WTC11 (cell line): ENCODE measurements around the gene AIFM2. TPM values are rescaled to one million over a fixed set of nuclear protein-coding genes. Genes with fewer than 3 reads are reported as not detected.

Source experiments
- ATAC-seq: fragments of 200-7000 bp; cut with Tn5 transposase; 2 replicates; pipeline ENCODE4 v1.10.0; 2021; ENCODE audit warnings: mild to moderate bottlenecking, moderate library complexity
- CTCF ChIA-PET: fragments of 300-600 bp; sonication (Branson Sonifier 250); formaldehyde crosslinking; loops from one replicate; lab custom pipeline; 2021; ENCODE audit warnings: antibody characterized with exemption; lab: Charles Lee
- POLR2A ChIA-PET: fragments of 350-600 bp; sonication (Branson Sonifier 250); formaldehyde crosslinking; loops from one replicate; lab custom pipeline; 2021; ENCODE audit warnings: antibody characterized with exemption; lab: Charles Lee
- DNase-seq: peaks from one replicate; pipeline ENCODE4 v3.0.0; 2021; ENCODE audit warnings: low spot score
- H3K27ac Mint-ChIP-seq: 2 replicates; pipeline ENCODE4 v1.8.0; 2021; ENCODE audit warnings: mixed read lengths
- H3K27me3 Mint-ChIP-seq: 2 replicates; pipeline ENCODE4 v1.8.0; 2021; ENCODE audit warnings: low read depth, mild to moderate bottlenecking, moderate library complexity, mixed read lengths
- H3K36me3 Mint-ChIP-seq: 2 replicates; pipeline ENCODE4 v1.8.0; 2021; ENCODE audit warnings: mixed read lengths
- H3K4me1 Mint-ChIP-seq: 2 replicates; pipeline ENCODE4 v1.8.0; 2022; ENCODE audit warnings: mixed read lengths
- H3K4me3 Mint-ChIP-seq: 2 replicates; pipeline ENCODE4 v1.8.0; 2021; ENCODE audit warnings: mild to moderate bottlenecking, moderate library complexity, mixed read lengths
- H3K9me3 Mint-ChIP-seq: 2 replicates; pipeline ENCODE4 v1.8.0; 2021; ENCODE audit warnings: mixed read lengths
- ELF4 ChIP-seq: sonication (generic); formaldehyde crosslinking; IDR thresholded peaks from 2 replicates; pipeline ENCODE4 v1.8.1; 2022; ENCODE audit warnings: low read depth, mild to moderate bottlenecking, moderate library complexity, missing genetic modification reagents
- FOXK1 ChIP-seq: sonication (generic); formaldehyde crosslinking; IDR thresholded peaks from 2 replicates; pipeline ENCODE4 v1.8.0; 2022; ENCODE audit warnings: mild to moderate bottlenecking, moderate library complexity, missing genetic modification reagents
- GRHL2 ChIP-seq: fragments of 250-450 bp; sonication (Bioruptor Pico); IDR thresholded peaks from 2 replicates; pipeline ENCODE4 v1.8.0; 2022; ENCODE audit warnings: mild to moderate bottlenecking, moderate library complexity; ENCODE audit not compliant: insufficient replicate concordance, severe bottlenecking
- IRF2 ChIP-seq: sonication (generic); formaldehyde crosslinking; IDR thresholded peaks from 2 replicates; pipeline ENCODE4 v1.8.0; 2022; ENCODE audit warnings: low read depth, missing genetic modification reagents, borderline replicate concordance
- NFATC4 ChIP-seq: fragments of 250-450 bp; sonication (Bioruptor Pico); IDR thresholded peaks from 2 replicates; pipeline ENCODE4 v1.9.0; 2021; ENCODE audit warnings: mild to moderate bottlenecking
- NR1H2 ChIP-seq: sonication (generic); formaldehyde crosslinking; IDR thresholded peaks from 2 replicates; pipeline ENCODE4 v1.9.0; 2021; ENCODE audit warnings: mild to moderate bottlenecking, moderate library complexity, missing genetic modification reagents
- OVOL2 ChIP-seq: fragments of 250-450 bp; sonication (Bioruptor Pico); IDR thresholded peaks from 2 replicates; pipeline ENCODE4 v1.9.0; 2021; ENCODE audit warnings: mild to moderate bottlenecking, borderline replicate concordance
- RORB ChIP-seq: fragments of 250-450 bp; sonication (Bioruptor Pico); IDR thresholded peaks from 2 replicates; pipeline ENCODE4 v1.9.0; 2021; ENCODE audit warnings: mild to moderate bottlenecking
- TEAD4 ChIP-seq: sonication (generic); formaldehyde crosslinking; IDR thresholded peaks from 2 replicates; pipeline ENCODE4 v1.8.0; 2022; ENCODE audit warnings: mild to moderate bottlenecking, missing genetic modification reagents
- ZBTB21 ChIP-seq: sonication (generic); formaldehyde crosslinking; IDR thresholded peaks from 2 replicates; pipeline ENCODE4 v1.8.1; 2023; ENCODE audit warnings: mild to moderate bottlenecking, missing genetic modification reagents, borderline replicate concordance
- ZNF121 ChIP-seq: sonication (generic); formaldehyde crosslinking; IDR thresholded peaks from 2 replicates; pipeline ENCODE4 v1.8.0; 2023; ENCODE audit warnings: missing genetic modification reagents
- ZNF423 ChIP-seq: fragments of 250-450 bp; sonication (Bioruptor Pico); IDR thresholded peaks from 2 replicates; pipeline ENCODE4 v2.1.2; 2022; ENCODE audit warnings: mild to moderate bottlenecking, moderate library complexity
- total RNA-seq: library from RNA; stranded (reverse); gene quantifications from 3 replicates; pipeline ENCODE4 v1.2.3, GENCODE V29; 2021
- TF ChIP-seq, protein P1 (sequence below): sonication (generic); formaldehyde crosslinking; IDR thresholded peaks from 2 replicates; pipeline ENCODE4 v1.8.1; 2023; ENCODE audit warnings: mild to moderate bottlenecking, missing genetic modification reagents, moderate library complexity
- TF ChIP-seq, protein P2 (sequence below): sonication (generic); formaldehyde crosslinking; IDR thresholded peaks from 2 replicates; pipeline ENCODE4 v1.8.0; 2022; ENCODE audit warnings: mild to moderate bottlenecking, missing genetic modification reagents
- TF ChIP-seq, protein P3 (sequence below): sonication (generic); formaldehyde crosslinking; IDR thresholded peaks from 2 replicates; pipeline ENCODE4 v1.8.1; 2023; ENCODE audit warnings: mild to moderate bottlenecking, missing genetic modification reagents, moderate library complexity
- TF ChIP-seq, protein P4 (sequence below): sonication (generic); formaldehyde crosslinking; conservative IDR thresholded peaks from 2 replicates; pipeline ENCODE4 v1.8.1; 2023; ENCODE audit warnings: mild to moderate bottlenecking, low read depth, missing genetic modification reagents, moderate library complexity
- TF ChIP-seq, protein P5 (sequence below): sonication (generic); formaldehyde crosslinking; IDR thresholded peaks from 2 replicates; pipeline ENCODE4 v1.8.0; 2022; ENCODE audit warnings: mild to moderate bottlenecking, missing genetic modification reagents
- TF ChIP-seq, protein P6 (sequence below): sonication (generic); formaldehyde crosslinking; conservative IDR thresholded peaks from 2 replicates; pipeline ENCODE4 v1.8.1; 2022; ENCODE audit warnings: mild to moderate bottlenecking, missing genetic modification reagents

Gene AIFM2
- total RNA-seq, 1 experiment from 2014 or later = 4.4 TPM

DNA sequence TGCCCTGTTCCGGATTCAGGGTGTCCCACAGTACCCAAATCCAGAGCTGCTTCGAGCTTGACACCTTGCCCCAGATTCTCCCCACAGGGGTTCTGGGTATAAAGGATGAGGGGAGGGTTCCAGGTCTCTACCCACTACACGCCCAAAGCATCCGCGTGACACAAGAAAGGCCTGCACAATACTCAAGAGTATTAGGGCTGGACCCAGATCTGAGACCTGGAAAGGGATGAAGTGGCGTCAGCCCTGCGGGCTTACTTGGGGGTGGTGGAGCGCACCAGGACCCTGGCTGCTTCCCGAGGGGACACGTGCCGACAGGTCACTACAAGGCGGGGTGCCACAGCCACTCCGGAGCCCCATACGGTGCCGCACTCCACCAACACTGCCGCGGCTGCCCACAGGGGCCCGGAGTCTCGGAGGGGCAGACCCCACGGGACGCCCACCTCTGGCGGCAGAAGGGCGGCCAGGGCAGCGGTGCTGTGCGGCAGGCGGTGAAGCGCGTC is 12.6 kb upstream of the AIFM2 start:
- peak; percentile 34 for DNase-seq
- Mint-ChIP-seq H3K4me1 (peaks cover 16% of the 10 kb centered on the region), H3K27ac (no peak overlapping the region), H3K9me3 (no peaks in the 10 kb centered on the region), H3K27me3 (no peaks in the 10 kb centered on the region), H3K36me3 (0 out of 2 replicates have a peak, but pooled peaks cover 4% of the 10 kb centered on the region), H3K4me3 (peak overlapping the region; percentile 78)
- ATAC-seq = no peak
- CTCF ChIA-PET = interaction anchor here (1.0 to 4.0 kb wide), 12 partner anchors 22 to 359 kb away, joined by 3 to 79 read pairs (median 10); partner anchors contain the start of genes MACROH2A2 and SAR1A
- POLR2A ChIA-PET = interaction anchor here (0.5 to 1.8 kb wide), 3 partner anchors 29 to 1759 kb away, joined by 3 to 8 read pairs (median 4); no protein-coding TSS in a partner anchor
- TF ChIP-seq, protein P1, sequence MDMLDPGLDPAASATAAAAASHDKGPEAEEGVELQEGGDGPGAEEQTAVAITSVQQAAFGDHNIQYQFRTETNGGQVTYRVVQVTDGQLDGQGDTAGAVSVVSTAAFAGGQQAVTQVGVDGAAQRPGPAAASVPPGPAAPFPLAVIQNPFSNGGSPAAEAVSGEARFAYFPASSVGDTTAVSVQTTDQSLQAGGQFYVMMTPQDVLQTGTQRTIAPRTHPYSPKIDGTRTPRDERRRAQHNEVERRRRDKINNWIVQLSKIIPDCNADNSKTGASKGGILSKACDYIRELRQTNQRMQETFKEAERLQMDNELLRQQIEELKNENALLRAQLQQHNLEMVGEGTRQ (CRISPR knock-in tag) = 0 out of 2 replicates have a peak, but pooled peaks have one; percentile 17
- 0 out of 2 replicates have a peak, but pooled peaks have one; percentile 19 for TF ChIP-seq ZNF423 (CRISPR knock-in tag)
- no peak for TF ChIP-seq TEAD4 (CRISPR knock-in tag)

DNA sequence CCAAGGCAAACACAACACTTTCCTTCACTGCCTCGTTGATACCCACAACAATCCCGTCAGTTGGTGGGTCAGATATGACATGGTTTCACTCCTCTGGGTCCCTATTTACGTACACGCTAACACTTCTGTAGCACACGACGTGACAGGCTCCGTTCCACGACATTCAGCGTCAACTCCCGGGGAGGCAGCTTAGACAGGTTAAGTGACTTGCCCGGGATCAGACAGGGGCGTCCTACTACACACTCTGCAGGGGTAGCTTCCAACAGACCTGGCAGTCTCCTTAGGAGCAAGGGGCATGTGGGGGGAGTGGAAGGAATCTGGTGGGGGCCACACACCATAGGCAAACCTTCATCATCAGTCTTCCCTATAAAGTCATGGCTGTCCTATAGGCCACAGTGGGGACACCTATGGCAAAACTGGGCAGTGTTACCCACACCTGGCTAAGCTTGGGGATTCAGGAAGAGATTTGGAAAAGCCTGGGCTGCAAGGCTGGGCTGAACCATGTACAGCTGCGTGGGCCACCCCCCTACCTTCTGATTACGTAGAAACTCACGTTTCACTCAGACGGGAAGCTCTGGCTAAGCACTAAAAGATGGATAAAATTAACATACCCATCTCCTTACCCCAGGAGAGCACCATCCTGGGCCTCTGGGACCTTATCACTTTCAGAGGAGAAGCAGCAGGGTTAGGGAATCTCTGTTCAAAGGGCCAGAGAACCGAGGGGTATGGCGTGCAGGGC is 11.9 kb upstream of the AIFM2 start:
- no peaks in the 10 kb centered on the region for H3K9me3 Mint-ChIP-seq
- H3K27ac Mint-ChIP-seq = no peak overlapping the region
- TF ChIP-seq, protein P2, sequence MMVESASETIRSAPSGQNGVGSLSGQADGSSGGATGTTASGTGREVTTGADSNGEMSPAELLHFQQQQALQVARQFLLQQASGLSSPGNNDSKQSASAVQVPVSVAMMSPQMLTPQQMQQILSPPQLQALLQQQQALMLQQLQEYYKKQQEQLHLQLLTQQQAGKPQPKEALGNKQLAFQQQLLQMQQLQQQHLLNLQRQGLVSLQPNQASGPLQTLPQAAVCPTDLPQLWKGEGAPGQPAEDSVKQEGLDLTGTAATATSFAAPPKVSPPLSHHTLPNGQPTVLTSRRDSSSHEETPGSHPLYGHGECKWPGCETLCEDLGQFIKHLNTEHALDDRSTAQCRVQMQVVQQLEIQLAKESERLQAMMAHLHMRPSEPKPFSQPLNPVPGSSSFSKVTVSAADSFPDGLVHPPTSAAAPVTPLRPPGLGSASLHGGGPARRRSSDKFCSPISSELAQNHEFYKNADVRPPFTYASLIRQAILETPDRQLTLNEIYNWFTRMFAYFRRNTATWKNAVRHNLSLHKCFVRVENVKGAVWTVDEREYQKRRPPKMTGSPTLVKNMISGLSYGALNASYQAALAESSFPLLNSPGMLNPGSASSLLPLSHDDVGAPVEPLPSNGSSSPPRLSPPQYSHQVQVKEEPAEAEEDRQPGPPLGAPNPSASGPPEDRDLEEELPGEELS = no peak
- TF ChIP-seq ZNF121 (CRISPR knock-in tag) (no peak), NR1H2 (CRISPR knock-in tag) (no peak), NFATC4 (no peak), ELF4 (CRISPR knock-in tag) (no peak), FOXK1 (CRISPR knock-in tag) (no peak)
- TF ChIP-seq, protein P3, sequence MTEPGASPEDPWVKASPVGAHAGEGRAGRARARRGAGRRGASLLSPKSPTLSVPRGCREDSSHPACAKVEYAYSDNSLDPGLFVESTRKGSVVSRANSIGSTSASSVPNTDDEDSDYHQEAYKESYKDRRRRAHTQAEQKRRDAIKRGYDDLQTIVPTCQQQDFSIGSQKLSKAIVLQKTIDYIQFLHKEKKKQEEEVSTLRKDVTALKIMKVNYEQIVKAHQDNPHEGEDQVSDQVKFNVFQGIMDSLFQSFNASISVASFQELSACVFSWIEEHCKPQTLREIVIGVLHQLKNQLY (CRISPR knock-in tag) = no peak
- CTCF ChIA-PET = interaction anchor here (1.0 to 4.0 kb wide), 8 partner anchors 23 to 358 kb away, joined by 3 to 79 read pairs (median 10); partner anchors contain the start of gene SAR1A
- H3K36me3 Mint-ChIP-seq = no peaks in the 10 kb centered on the region
- peak overlapping the region; percentile 78 for H3K4me3 Mint-ChIP-seq
- POLR2A ChIA-PET = interaction anchor here (0.8 to 1.1 kb wide), 2 partner anchors 9 to 185 kb away, joined by 3 read pairs; no protein-coding TSS in a partner anchor
- H3K27me3 Mint-ChIP-seq = no peaks in the 10 kb centered on the region
- DNase-seq (no peak), ATAC-seq (no peak)
- peaks cover 16% of the 10 kb centered on the region for H3K4me1 Mint-ChIP-seq

DNA sequence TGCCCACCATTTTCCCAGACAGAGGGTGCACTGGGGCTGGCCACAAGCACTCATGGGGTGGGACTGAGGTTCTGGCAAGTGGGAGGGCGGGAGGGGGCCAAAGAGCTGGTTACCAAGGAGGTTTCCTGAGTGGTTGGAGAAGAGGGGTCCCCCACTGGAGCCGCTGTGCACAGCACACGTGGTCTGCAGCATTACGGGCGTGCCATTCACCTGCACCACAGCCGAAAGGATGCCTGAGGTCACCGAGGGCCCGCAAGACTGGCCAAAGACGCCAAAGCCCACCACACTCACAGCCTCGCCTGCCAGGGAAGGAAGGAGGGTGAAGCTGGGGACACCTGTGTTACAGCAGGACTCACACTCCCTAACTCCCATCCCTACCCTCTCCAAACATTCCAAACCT is 9.9 kb upstream of the AIFM2 start:
- Mint-ChIP-seq H3K4me3 (no peak overlapping the region), H3K36me3 (no peaks in the 10 kb centered on the region), H3K27ac (no peak overlapping the region), H3K27me3 (no peaks in the 10 kb centered on the region), H3K9me3 (no peaks in the 10 kb centered on the region), H3K4me1 (peaks cover 19% of the 10 kb centered on the region)
- POLR2A ChIA-PET = no interaction called here
- DNase-seq (no peak), ATAC-seq (no peak)
- CTCF ChIA-PET = interaction anchor here (0.7 to 1.3 kb wide), 3 partner anchors 26 to 91 kb away, joined by 3 to 4 read pairs (median 3); partner anchors contain the start of gene PPA1
- TF ChIP-seq, protein P3 (CRISPR knock-in tag) = no peak
- no peak for TF ChIP-seq OVOL2 (CRISPR knock-in tag)
- no peak for TF ChIP-seq GRHL2
- TF ChIP-seq, protein P4, sequence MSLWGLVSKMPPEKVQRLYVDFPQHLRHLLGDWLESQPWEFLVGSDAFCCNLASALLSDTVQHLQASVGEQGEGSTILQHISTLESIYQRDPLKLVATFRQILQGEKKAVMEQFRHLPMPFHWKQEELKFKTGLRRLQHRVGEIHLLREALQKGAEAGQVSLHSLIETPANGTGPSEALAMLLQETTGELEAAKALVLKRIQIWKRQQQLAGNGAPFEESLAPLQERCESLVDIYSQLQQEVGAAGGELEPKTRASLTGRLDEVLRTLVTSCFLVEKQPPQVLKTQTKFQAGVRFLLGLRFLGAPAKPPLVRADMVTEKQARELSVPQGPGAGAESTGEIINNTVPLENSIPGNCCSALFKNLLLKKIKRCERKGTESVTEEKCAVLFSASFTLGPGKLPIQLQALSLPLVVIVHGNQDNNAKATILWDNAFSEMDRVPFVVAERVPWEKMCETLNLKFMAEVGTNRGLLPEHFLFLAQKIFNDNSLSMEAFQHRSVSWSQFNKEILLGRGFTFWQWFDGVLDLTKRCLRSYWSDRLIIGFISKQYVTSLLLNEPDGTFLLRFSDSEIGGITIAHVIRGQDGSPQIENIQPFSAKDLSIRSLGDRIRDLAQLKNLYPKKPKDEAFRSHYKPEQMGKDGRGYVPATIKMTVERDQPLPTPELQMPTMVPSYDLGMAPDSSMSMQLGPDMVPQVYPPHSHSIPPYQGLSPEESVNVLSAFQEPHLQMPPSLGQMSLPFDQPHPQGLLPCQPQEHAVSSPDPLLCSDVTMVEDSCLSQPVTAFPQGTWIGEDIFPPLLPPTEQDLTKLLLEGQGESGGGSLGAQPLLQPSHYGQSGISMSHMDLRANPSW (CRISPR knock-in tag) = no peak
- no peak for TF ChIP-seq FOXK1 (CRISPR knock-in tag)
- no peak for TF ChIP-seq IRF2 (CRISPR knock-in tag)
- TF ChIP-seq, protein P5, sequence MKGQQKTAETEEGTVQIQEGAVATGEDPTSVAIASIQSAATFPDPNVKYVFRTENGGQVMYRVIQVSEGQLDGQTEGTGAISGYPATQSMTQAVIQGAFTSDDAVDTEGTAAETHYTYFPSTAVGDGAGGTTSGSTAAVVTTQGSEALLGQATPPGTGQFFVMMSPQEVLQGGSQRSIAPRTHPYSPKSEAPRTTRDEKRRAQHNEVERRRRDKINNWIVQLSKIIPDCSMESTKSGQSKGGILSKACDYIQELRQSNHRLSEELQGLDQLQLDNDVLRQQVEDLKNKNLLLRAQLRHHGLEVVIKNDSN = no peak
- TF ChIP-seq, protein P6, sequence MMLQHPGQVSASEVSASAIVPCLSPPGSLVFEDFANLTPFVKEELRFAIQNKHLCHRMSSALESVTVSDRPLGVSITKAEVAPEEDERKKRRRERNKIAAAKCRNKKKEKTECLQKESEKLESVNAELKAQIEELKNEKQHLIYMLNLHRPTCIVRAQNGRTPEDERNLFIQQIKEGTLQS (CRISPR knock-in tag) = no peak
- no peak for TF ChIP-seq RORB (CRISPR knock-in tag)
- no peak for TF ChIP-seq ZBTB21 (CRISPR knock-in tag)
